Measurements from ENCODE around the gene PPP1CB. TPM values are rescaled to one million over a fixed set of nuclear protein-coding genes. Genes with fewer than 3 reads are reported as not detected.

PPP1CB gene
- total RNA-seq (ENCODE audit: low replicate concordance): 119 and 174 TPM in 2 replicates

GRCh38 chr2:28751252-28751955 lies at the start of gene PPP1CB:
Gene PPP1CB (plus strand): TSS chr2:28751830. CDS start chr2:28752125, 295 bp downstream.

GRCh38 chr2:28810384-28811285 lies 59.0 kb downstream of the PPP1CB start, which contains the start of gene SPDYA:
Gene SPDYA (plus strand): TSS chr2:28810834. CDS start chr2:28816015, 5,181 bp downstream.

Other genes starting within 250 kb of the PPP1CB start
- gene SPDYA, start 59.0 kb downstream of the PPP1CB start, total RNA-seq (ENCODE audit: low replicate concordance): 0.12 and 0.53 TPM in 2 replicates
- gene TRMT61B, start 118.5 kb downstream of the PPP1CB start, total RNA-seq (ENCODE audit: low replicate concordance): 11.0 and 12.0 TPM in 2 replicates
- gene WDR43, start 142.8 kb downstream of the PPP1CB start, total RNA-seq (ENCODE audit: low replicate concordance): 54.6 and 122 TPM in 2 replicates
- 0.23 TPM in 1 of 2 replicates, not detected in the other for gene TOGARAM2, start 229.5 kb downstream of the PPP1CB start, total RNA-seq (ENCODE audit: low replicate concordance)